ENCODE measurements around the gene CCDC70. TPM values are rescaled to one million over a fixed set of nuclear protein-coding genes. Genes with fewer than 3 reads are reported as not detected.

The CCDC70 gene
- total and polyA plus RNA-seq, 8 donors, result not detected

GRCh38 chr13:51874651-51875050 lies 12.9 kb downstream of the CCDC70 start:
- DNase-seq, result no peak
- no peak for ATAC-seq
- H3K4me1 ChIP-seq, result no peaks in the 10 kb centered on the region
- no peaks in the 10 kb centered on the region for H3K36me3 ChIP-seq
- no peak for FAIRE-seq
- intact Hi-C loops (cut with DNase I), result no loop called here
- H3K4me3 ChIP-seq, result no peak overlapping the region
- H3K9me3 ChIP-seq, result no peaks in the 10 kb centered on the region
- TF ChIP-seq, protein P1, sequence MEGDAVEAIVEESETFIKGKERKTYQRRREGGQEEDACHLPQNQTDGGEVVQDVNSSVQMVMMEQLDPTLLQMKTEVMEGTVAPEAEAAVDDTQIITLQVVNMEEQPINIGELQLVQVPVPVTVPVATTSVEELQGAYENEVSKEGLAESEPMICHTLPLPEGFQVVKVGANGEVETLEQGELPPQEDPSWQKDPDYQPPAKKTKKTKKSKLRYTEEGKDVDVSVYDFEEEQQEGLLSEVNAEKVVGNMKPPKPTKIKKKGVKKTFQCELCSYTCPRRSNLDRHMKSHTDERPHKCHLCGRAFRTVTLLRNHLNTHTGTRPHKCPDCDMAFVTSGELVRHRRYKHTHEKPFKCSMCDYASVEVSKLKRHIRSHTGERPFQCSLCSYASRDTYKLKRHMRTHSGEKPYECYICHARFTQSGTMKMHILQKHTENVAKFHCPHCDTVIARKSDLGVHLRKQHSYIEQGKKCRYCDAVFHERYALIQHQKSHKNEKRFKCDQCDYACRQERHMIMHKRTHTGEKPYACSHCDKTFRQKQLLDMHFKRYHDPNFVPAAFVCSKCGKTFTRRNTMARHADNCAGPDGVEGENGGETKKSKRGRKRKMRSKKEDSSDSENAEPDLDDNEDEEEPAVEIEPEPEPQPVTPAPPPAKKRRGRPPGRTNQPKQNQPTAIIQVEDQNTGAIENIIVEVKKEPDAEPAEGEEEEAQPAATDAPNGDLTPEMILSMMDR (IDR thresholded peaks at IDR 0.05), result no peak
- H3K27me3 ChIP-seq, result no peaks in the 10 kb centered on the region
- H3K27ac ChIP-seq, result no peak overlapping the region
- 80 to 82% methylated on average over 11 of the region's 11 CpGs for WGBS, 2 donors

GRCh38 chr13:51879133-51879532 lies 17.4 kb downstream of the CCDC70 start:
- Histone ChIP-seq H3K27me3 (no peaks in the 10 kb centered on the region), H3K4me3 (no peak overlapping the region), H3K27ac (no peak overlapping the region), H3K4me1 (no peaks in the 10 kb centered on the region), H3K36me3 (no peaks in the 10 kb centered on the region), H3K9me3 (no peaks in the 10 kb centered on the region)
- TF ChIP-seq, protein P1 (IDR thresholded peaks at IDR 0.05), result no peak
- ATAC-seq (no peak), FAIRE-seq (no peak), DNase-seq (no peak)
- WGBS, 2 donors, result 91 to 94% methylated on average over 4 of the region's 4 CpGs
- intact Hi-C loops (cut with DNase I), result no loop called here

- no peak for ATAC-seq
- TF ChIP-seq, protein P1 (IDR thresholded peaks at IDR 0.05), result no peak
- intact Hi-C loops (cut with DNase I), result no loop called here
- WGBS, 2 donors, result 90 to 97% methylated on average over 1 of the region's 1 CpG
- no peaks in the 10 kb centered on the region for H3K27me3 ChIP-seq
- no peaks in the 10 kb centered on the region for H3K9me3 ChIP-seq
- no peak overlapping the region for H3K27ac ChIP-seq
- no peaks in the 10 kb centered on the region for H3K4me1 ChIP-seq
- no peak overlapping the region for H3K4me3 ChIP-seq
- H3K36me3 ChIP-seq, result no peaks in the 10 kb centered on the region
- FAIRE-seq, result no peak
- DNase-seq, result no peak
Observed at GRCh38 chr13:51881296-51881695, 19.5 kb downstream of the CCDC70 start.

- no peak overlapping the region for H3K27ac ChIP-seq
- H3K36me3 ChIP-seq, result no peaks in the 10 kb centered on the region
- DNase-seq (no peak), ATAC-seq (no peak), FAIRE-seq (no peak)
- intact Hi-C loops (cut with DNase I), result no loop called here
- no peaks in the 10 kb centered on the region for H3K4me1 ChIP-seq
- WGBS, 2 donors, result 93 to 94% methylated on average over 6 of the region's 6 CpGs
- H3K27me3 ChIP-seq, result no peaks in the 10 kb centered on the region
- no peaks in the 10 kb centered on the region for H3K9me3 ChIP-seq
- H3K4me3 ChIP-seq, result no peak overlapping the region
- TF ChIP-seq, protein P1 (IDR thresholded peaks at IDR 0.05), result no peak
Observed at GRCh38 chr13:51882570-51883225, 20.9 kb downstream of the CCDC70 start.

GRCh38 chr13:51883226-51883600 lies 21.4 kb downstream of the CCDC70 start:
- no peaks in the 10 kb centered on the region for H3K27me3 ChIP-seq
- WGBS, 2 donors, result 71 to 74% methylated on average over 5 of the region's 5 CpGs
- TF ChIP-seq, protein P1 (IDR thresholded peaks at IDR 0.05), result no peak
- DNase-seq (no peak), FAIRE-seq (no peak), ATAC-seq (no peak)
- no peak overlapping the region for H3K27ac ChIP-seq
- H3K4me3 ChIP-seq, result no peak overlapping the region
- H3K36me3 ChIP-seq, result no peaks in the 10 kb centered on the region
- no peaks in the 10 kb centered on the region for H3K4me1 ChIP-seq
- no peaks in the 10 kb centered on the region for H3K9me3 ChIP-seq
- intact Hi-C loops (cut with DNase I), result no loop called here
